B cell (primary cell): ENCODE data around the gene LRRC45. TPM values are rescaled to one million over a fixed set of nuclear protein-coding genes. Genes with fewer than 3 reads are reported as not detected.

ENCODE experiments used
- ATAC-seq: fragments of 200-7000 bp; cut with Tn5 transposase; one replicate; pipeline ENCODE4 v1.10.0; 2021; ENCODE audit warnings: low read depth, mild to moderate bottlenecking, moderate number of reproducible peaks, moderate library complexity
- CTCF ChIA-PET: fragments of 350-600 bp; sonication (Branson Sonifier 250); formaldehyde crosslinking; loops from one replicate; lab custom pipeline; 2021; ENCODE audit warnings: antibody characterized with exemption, inconsistent platforms; lab: Charles Lee
- POLR2A ChIA-PET: fragments of 350-600 bp; sonication (Branson Sonifier 250); formaldehyde crosslinking; loops from one replicate; lab custom pipeline; 2021; ENCODE audit warnings: antibody characterized with exemption; lab: Charles Lee
- DNase-seq: peaks from one replicate; pipeline ENCODE4 v3.0.0; 2013
- H2AFZ ChIP-seq: 2 replicates; pipeline ENCODE4 v1.6.1; 2012; ENCODE audit warnings: mild to moderate bottlenecking, low read depth, low read length; ENCODE audit not compliant: insufficient read depth, poor library complexity, severe bottlenecking
- H3K27ac ChIP-seq, 2 donors: 1 replicate in 1 of 2; 2 replicates in 1 of 2; pipeline ENCODE4 v1.5.1; 2012 to 2013; ENCODE audit warnings: low read length in 2 of 2, mild to moderate bottlenecking in 2 of 2, moderate library complexity in 1 of 2
- H3K27me3 ChIP-seq, 4 experiments: fragments of 200-600 bp in 1 of 4; sonication (generic) in 1 of 4; replicated peaks in 1 of 4; 1 replicate in 2 of 4; 2 replicates in 2 of 4; pipeline versions ENCODE4 v1.6.1 to v1.7.0; 2013 to 2016; ENCODE audit warnings: low read length in 3 of 4, mild to moderate bottlenecking in 2 of 4, mixed read lengths in 1 of 4, moderate library complexity in 1 of 4; ENCODE audit not compliant: insufficient read depth in 4 of 4, control insufficient read depth in 3 of 4; ENCODE audit errors: control extremely low read depth in 1 of 4
- H3K36me3 ChIP-seq, 2 experiments: replicated peaks in 1 of 2; 1 replicate in 1 of 2; 2 replicates in 1 of 2; pipeline versions ENCODE4 v1.6.1 to v1.7.1; 2013; ENCODE audit warnings: low read length in 1 of 2; ENCODE audit not compliant: insufficient read depth in 2 of 2, control insufficient read depth in 1 of 2; ENCODE audit errors: control extremely low read depth in 1 of 2, extremely low read depth in 1 of 2
- H3K4me1 ChIP-seq, 2 donors: fragments of 200-600 bp in 1 of 2; sonication (generic) in 1 of 2; 1 replicate in 1 of 2; 2 replicates in 1 of 2; pipeline versions ENCODE4 v1.5.1 to v1.6.1; 2013 to 2017; ENCODE audit warnings: low read length in 2 of 2; ENCODE audit not compliant: control insufficient read depth in 2 of 2, insufficient read depth in 2 of 2
- H3K4me2 ChIP-seq: replicated peaks from 2 replicates; pipeline ENCODE3; 2012; ENCODE audit warnings: mild to moderate bottlenecking, low read depth, low read length; ENCODE audit not compliant: poor library complexity, severe bottlenecking
- H3K4me3 ChIP-seq, 5 experiments: fragments of 200-600 bp in 1 of 5; sonication (generic) in 1 of 5; 1 replicate in 3 of 5; 2 replicates in 2 of 5; pipeline versions ENCODE4 v1.5.1 to v1.7.0; 2011 to 2016; ENCODE audit warnings: low read length in 4 of 5, mild to moderate bottlenecking in 4 of 5, low read depth in 2 of 5, control low read depth in 1 of 5, moderate library complexity in 1 of 5; ENCODE audit not compliant: insufficient read depth in 1 of 5; ENCODE audit errors: control extremely low read depth in 1 of 5, extremely low read depth in 1 of 5
- H3K79me2 ChIP-seq: fragments of 200-600 bp; sonication (generic); one replicate; pipeline ENCODE4 v1.6.0; 2016; ENCODE audit warnings: low read length; ENCODE audit not compliant: control insufficient read depth, insufficient read depth
- H3K9ac ChIP-seq: fragments of 200-600 bp; sonication (generic); 2 replicates; pipeline ENCODE4 v1.6.1; 2017; ENCODE audit warnings: mild to moderate bottlenecking, low read length, moderate library complexity
- H3K9me3 ChIP-seq, 3 donors: one replicate each; pipeline versions ENCODE4 v1.6.1 to v1.7.1; 2013; ENCODE audit warnings: low read length in 2 of 3; ENCODE audit not compliant: control insufficient read depth in 2 of 3, insufficient read depth in 1 of 3; ENCODE audit errors: control extremely low read depth in 1 of 3
- H4K20me1 ChIP-seq: 2 replicates; pipeline ENCODE4 v1.6.0; 2012; ENCODE audit warnings: mild to moderate bottlenecking, low read length; ENCODE audit not compliant: insufficient read depth, control insufficient read depth, poor library complexity, severe bottlenecking
- H3K27ac Mint-ChIP-seq: one replicate; pipeline ENCODE4 v1.8.0; 2021; ENCODE audit warnings: mixed read lengths
- H3K27me3 Mint-ChIP-seq: one replicate; pipeline ENCODE4 v1.8.0; 2021; ENCODE audit warnings: mixed read lengths
- H3K4me1 Mint-ChIP-seq: one replicate; pipeline ENCODE4 v1.8.0; 2021; ENCODE audit warnings: mixed read lengths
- H3K4me3 Mint-ChIP-seq: one replicate; pipeline ENCODE4 v1.8.0; 2021; ENCODE audit warnings: mixed read lengths
- H3K9me3 Mint-ChIP-seq: one replicate; pipeline ENCODE4 v1.8.0; 2022; ENCODE audit warnings: mixed read lengths; ENCODE audit not compliant: insufficient read depth
- EZH2 ChIP-seq: IDR thresholded peaks from 2 replicates; pipeline ENCODE4 v1.6.1; 2012; ENCODE audit warnings: borderline replicate concordance, low read depth, mild to moderate bottlenecking, moderate library complexity, low read length; ENCODE audit not compliant: insufficient read depth, poor library complexity, severe bottlenecking
- WGBS: methylation state at CpG from one replicate; pipeline ENCODE4 v1.1.5; 2013; ENCODE audit warnings: missing lambda C conversion rate; ENCODE audit not compliant: insufficient coverage; 5-methylcytosine and 5-hydroxymethylcytosine counted together
- intact Hi-C: fragments of 100-400 bp; cut with micrococcal nuclease; formaldehyde crosslinking; loops from one replicate; pipeline ENCODE4 v1.10.0; 2022
- polyA plus RNA-seq: library from polyadenylated mRNA; depleted of rRNA; stranded (reverse); fragments of >200 nt; gene quantifications from 2 replicates; pipeline ENCODE4 v1.2.3, GENCODE V29; 2012
- total RNA-seq, 2 donors: library from RNA; stranded (reverse); fragments of 120-200 nt in 1 of 2; gene quantifications; 1 replicate in 1 of 2; 2 replicates in 1 of 2; pipeline versions ENCODE4 v1.2.3 to v1.2.4, GENCODE V29; 2013 to 2022
- TF ChIP-seq, protein P1 (sequence below): fragments of 200-600 bp; IDR thresholded peaks from one replicate; pipeline ENCODE4 v1.8.0; 2022; ENCODE audit warnings: antibody characterized with exemption, mild to moderate bottlenecking

LRRC45 gene
- total and polyA plus RNA-seq, 2 donors (not counting 1 experiment from before 2014, with no cell fraction given), result 19.4 to 19.6 TPM

DNA sequence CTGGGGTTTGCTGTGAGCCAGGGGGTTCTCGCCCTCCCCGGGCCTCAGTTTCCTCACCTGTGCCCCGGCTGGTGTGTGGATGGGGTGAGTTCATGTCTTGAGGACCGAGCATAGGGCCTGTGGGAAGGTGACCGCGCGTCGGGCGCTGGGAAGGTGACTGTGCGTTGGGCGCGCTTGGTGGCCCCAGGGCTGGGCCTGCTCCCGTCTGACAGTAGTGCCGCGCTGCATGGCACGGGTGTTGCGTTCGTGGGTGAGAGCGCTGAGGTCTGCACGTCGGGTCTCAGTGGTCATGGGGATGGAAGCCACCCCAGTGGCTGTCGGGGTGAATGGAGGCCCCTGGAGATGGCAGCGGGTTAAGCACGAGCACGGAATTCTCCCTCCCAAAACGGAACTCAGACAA, 36.5 kb upstream of the LRRC45 start:
- Histone ChIP-seq H3K79me2 (peaks cover 59% of the 10 kb centered on the region), H3K4me2 (no peak overlapping the region), H2AFZ (no peak overlapping the region), H3K9me3 (peaks cover 0 to 7% (median 0%) of the 10 kb centered on the region in 3 donors), H3K9ac (no peak overlapping the region), H3K36me3 (peaks cover 0 to 24% of the 10 kb centered on the region in 2 experiments), H3K4me3 (no peak overlapping the region), H4K20me1 (peaks cover 27% of the 10 kb centered on the region), H3K27me3 (no peaks in the 10 kb centered on the region), H3K27ac (no peak overlapping the region), H3K4me1 (peaks cover 5 to 10% of the 10 kb centered on the region in 2 donors)
- DNase-seq (no peak), ATAC-seq (no peak)
- intact Hi-C loops, result no loop called here
- POLR2A ChIA-PET, result no interaction called here
- CTCF ChIA-PET, result interaction anchor here (1.1 kb wide), 1 partner anchor 44 kb away, joined by 3 read pairs; no protein-coding TSS in a partner anchor
- peaks cover 11% of the 10 kb centered on the region for H3K4me1 Mint-ChIP-seq
- WGBS, result 98% methylated on average over 26 of the region's 26 CpGs
- TF ChIP-seq, protein P1, sequence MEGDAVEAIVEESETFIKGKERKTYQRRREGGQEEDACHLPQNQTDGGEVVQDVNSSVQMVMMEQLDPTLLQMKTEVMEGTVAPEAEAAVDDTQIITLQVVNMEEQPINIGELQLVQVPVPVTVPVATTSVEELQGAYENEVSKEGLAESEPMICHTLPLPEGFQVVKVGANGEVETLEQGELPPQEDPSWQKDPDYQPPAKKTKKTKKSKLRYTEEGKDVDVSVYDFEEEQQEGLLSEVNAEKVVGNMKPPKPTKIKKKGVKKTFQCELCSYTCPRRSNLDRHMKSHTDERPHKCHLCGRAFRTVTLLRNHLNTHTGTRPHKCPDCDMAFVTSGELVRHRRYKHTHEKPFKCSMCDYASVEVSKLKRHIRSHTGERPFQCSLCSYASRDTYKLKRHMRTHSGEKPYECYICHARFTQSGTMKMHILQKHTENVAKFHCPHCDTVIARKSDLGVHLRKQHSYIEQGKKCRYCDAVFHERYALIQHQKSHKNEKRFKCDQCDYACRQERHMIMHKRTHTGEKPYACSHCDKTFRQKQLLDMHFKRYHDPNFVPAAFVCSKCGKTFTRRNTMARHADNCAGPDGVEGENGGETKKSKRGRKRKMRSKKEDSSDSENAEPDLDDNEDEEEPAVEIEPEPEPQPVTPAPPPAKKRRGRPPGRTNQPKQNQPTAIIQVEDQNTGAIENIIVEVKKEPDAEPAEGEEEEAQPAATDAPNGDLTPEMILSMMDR, result no peak
- TF ChIP-seq EZH2, result no peak
- no peaks in the 10 kb centered on the region for H3K9me3 Mint-ChIP-seq
- no peaks in the 10 kb centered on the region for H3K27me3 Mint-ChIP-seq
- H3K4me3 Mint-ChIP-seq, result no peak overlapping the region
- H3K27ac Mint-ChIP-seq, result no peak overlapping the region

GRCh38 chr17:81987161-81987770, 35.8 kb upstream of the LRRC45 start:
- ChIA-PET POLR2A (interaction anchor here (0.7 kb wide), 1 partner anchor 164 kb away, joined by 5 read pairs; no protein-coding TSS in a partner anchor), CTCF (no interaction called here)
- Mint-ChIP-seq H3K4me3 (no peak overlapping the region), H3K27ac (no peak overlapping the region), H3K9me3 (no peaks in the 10 kb centered on the region), H3K27me3 (no peaks in the 10 kb centered on the region), H3K4me1 (peaks cover 11% of the 10 kb centered on the region)
- no peak for TF ChIP-seq EZH2
- TF ChIP-seq, protein P1, result no peak
- no peak overlapping the region for H3K4me2 ChIP-seq
- peaks cover 5 to 10% of the 10 kb centered on the region in 2 donors for H3K4me1 ChIP-seq
- H3K36me3 ChIP-seq, result peaks cover 0 to 24% of the 10 kb centered on the region in 2 experiments
- no peak for ATAC-seq
- H3K79me2 ChIP-seq, result peaks cover 63% of the 10 kb centered on the region
- intact Hi-C loops, result no loop called here
- WGBS, result 98% methylated on average over 25 of the region's 26 CpGs
- H3K27ac ChIP-seq, result no peak overlapping the region
- H3K4me3 ChIP-seq, result no peak overlapping the region
- peaks cover 31% of the 10 kb centered on the region for H4K20me1 ChIP-seq
- no peak overlapping the region for H2AFZ ChIP-seq
- no peak for DNase-seq
- peaks cover 0 to 7% (median 0%) of the 10 kb centered on the region in 3 donors for H3K9me3 ChIP-seq
- H3K9ac ChIP-seq, result no peak overlapping the region
- H3K27me3 ChIP-seq, result no peaks in the 10 kb centered on the region
